HG02763 (cell line): ENCODE results near the gene ILKAP.

Source experiments
- ATAC-seq: cut with Tn5 transposase; IDR thresholded peaks from one replicate; pipeline ENCODE4 v1.9.1; 2021; ENCODE audit warnings: mild to moderate bottlenecking, moderate library complexity; ENCODE audit not compliant: unreplicated experiment

ILKAP gene

GRCh38 chr2:238138331-238139195 is 64.9 kb downstream of the ILKAP start, which contains the start of gene KLHL30:
TSS of gene KLHL30 (plus strand) at chr2:238138668. CDS start at chr2:238140755, 2,087 bp downstream.
- ATAC-seq: no peak

GRCh38 chr2:238137885-238138284 is 65.6 kb downstream of the ILKAP start:
- no peak for ATAC-seq

GRCh38 chr2:238136820-238137537 is 66.5 kb downstream of the ILKAP start:
- ATAC-seq: no peak

GRCh38 chr2:238135601-238136150 is 67.8 kb downstream of the ILKAP start:
- ATAC-seq: no peak

- ATAC-seq: no peak
Observed at GRCh38 chr2:238134393-238134785, 69.1 kb downstream of the ILKAP start.

GRCh38 chr2:238133499-238134392 is 69.7 kb downstream of the ILKAP start:
- no peak for ATAC-seq

- ATAC-seq: no peak
Observed at GRCh38 chr2:238132463-238133450, 70.7 kb downstream of the ILKAP start.

GRCh38 chr2:238131761-238132462 is 71.6 kb downstream of the ILKAP start:
- no peak for ATAC-seq

GRCh38 chr2:238130696-238131628 is 72.5 kb downstream of the ILKAP start:
- no peak for ATAC-seq

GRCh38 chr2:238130111-238130695 is 73.3 kb downstream of the ILKAP start:
- no peak for ATAC-seq

GRCh38 chr2:238129166-238130010 is 74.1 kb downstream of the ILKAP start:
- ATAC-seq: no peak

GRCh38 chr2:238128534-238129001 is 74.9 kb downstream of the ILKAP start:
- no peak for ATAC-seq

GRCh38 chr2:238128061-238128440 is 75.4 kb downstream of the ILKAP start:
- ATAC-seq: no peak

GRCh38 chr2:238127165-238128060 is 76.1 kb downstream of the ILKAP start:
- ATAC-seq: no peak

- no peak for ATAC-seq
Observed at GRCh38 chr2:238126775-238127164, 76.7 kb downstream of the ILKAP start.
